Measurements from ENCODE around the gene TLL2.

DNA sequence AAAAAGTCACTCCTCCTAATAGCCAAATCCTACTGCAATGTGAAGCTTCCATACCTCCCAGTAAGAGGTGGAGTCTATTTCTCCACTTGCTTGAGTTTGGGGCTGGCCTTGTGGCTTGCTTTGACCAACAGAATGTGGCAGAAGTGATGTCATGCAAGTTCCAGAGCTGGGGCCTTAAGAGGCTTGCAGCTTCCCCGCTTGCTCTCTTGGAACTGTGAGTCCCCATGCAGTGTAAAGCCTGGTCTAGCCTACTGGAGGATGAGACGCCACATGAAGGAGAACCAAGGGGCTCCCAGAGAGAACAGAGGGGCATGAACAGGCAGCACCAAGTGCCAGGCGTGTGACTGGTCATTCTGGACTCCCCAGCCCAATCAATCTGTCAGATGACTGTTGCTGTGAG is 96.3 kb downstream of the TLL2 start:
- TF ChIP-seq SP1 (IDR thresholded peaks at IDR 0.05): no peak
- TF ChIP-seq FOXM1 (IDR thresholded peaks at IDR 0.05; ENCODE audit: borderline replicate concordance): no peak
- no peak for TF ChIP-seq BHLHE40 (IDR thresholded peaks at IDR 0.05; ENCODE audit: borderline replicate concordance)
- TF ChIP-seq LEF1 (IDR thresholded peaks at IDR 0.05; ENCODE audit: borderline replicate concordance): no peak
- no peak for TF ChIP-seq NFRKB (IDR thresholded peaks at IDR 0.05)
- no peak for TF ChIP-seq ZNF384 (IDR thresholded peaks at IDR 0.05)
- TF ChIP-seq CTBP1 (IDR thresholded peaks at IDR 0.05; ENCODE audit: borderline replicate concordance): no peak
- no peak for TF ChIP-seq SUZ12 (IDR thresholded peaks at IDR 0.05)
- TF ChIP-seq FOXK2 (IDR thresholded peaks at IDR 0.05): no peak
- TF ChIP-seq TARDBP (IDR thresholded peaks at IDR 0.05): no peak
- TF ChIP-seq ARNT (IDR thresholded peaks at IDR 0.05): no peak

Data from HEK293T (cell line).